HCT116 (cell line): ENCODE results near the gene LCN15. TPM values are rescaled to one million over a fixed set of nuclear protein-coding genes. Genes with fewer than 3 reads are reported as not detected.
A peak's percentile ranks its signal among the peaks of the same experiment; 100 is the strongest.

Experiments
- ATAC-seq: fragments of 200-7000 bp; cut with Tn5 transposase; 2 replicates; pipeline ENCODE4 v1.9.1; 2020; ENCODE audit warnings: mild to moderate bottlenecking, moderate library complexity
- BruUV-seq: library from RNA; stranded (reverse); fragments of 400-500 nt; replicated peaks from 2 replicates; lab custom pipeline; 2021; lab: Mats Ljungman, UMichigan
- CTCF ChIA-PET: fragments of 300-600 bp; sonication (Branson Sonifier 250); formaldehyde crosslinking; loops from one replicate; lab custom pipeline; 2021; ENCODE audit warnings: antibody characterized with exemption; lab: Charles Lee
- POLR2A ChIA-PET: fragments of 300-600, 350-600 bp; sonication (Branson Sonifier 250); formaldehyde crosslinking; loops from one replicate; lab custom pipeline; 2021; ENCODE audit warnings: antibody characterized with exemption; lab: Charles Lee
- RAD21 ChIA-PET, 2 experiments: fragments of 300-600 bp; sonication (Branson Sonifier 250); formaldehyde crosslinking; loops; one replicate each; lab custom pipeline; 2023; ENCODE audit warnings: low total read pairs in 2 of 2; ENCODE audit not compliant: uncharacterized antibody in 2 of 2, unreplicated experiment in 2 of 2, low non-redundant PET in 1 of 2; lab: Charles Lee
- DNase-seq: peaks from one replicate; pipeline ENCODE4 v3.0.0-alpha.2; 2010; ENCODE audit warnings: low read depth, low spot score
- H2AFZ ChIP-seq: fragments of 200-600 bp; shearing (Covaris generic), sonication (generic); 2 replicates; pipeline ENCODE4 v1.6.1; 2017; ENCODE audit warnings: low read depth, mixed run types, mixed read lengths, antibody characterized with exemption, low read length; ENCODE audit not compliant: poor library complexity, severe bottlenecking
- H3K27ac ChIP-seq: 2 replicates; pipeline ENCODE4 v1.5.1; 2012; ENCODE audit warnings: low read depth, low read length
- H3K27me3 ChIP-seq: fragments of 200-600 bp; sonication (generic); 2 replicates; pipeline ENCODE4 v1.6.1; 2016; ENCODE audit warnings: mixed run types, low read length, mixed read lengths; ENCODE audit not compliant: insufficient read depth
- H3K36me3 ChIP-seq, 2 experiments: fragments of 200-500 bp in 1 of 2; fragments of 200-600 bp in 1 of 2; sonication (Bioruptor generic) in 1 of 2; sonication (generic) in 1 of 2; 2 replicates each; pipeline versions ENCODE4 v1.5.1 to v1.6.1; 2014 to 2016; ENCODE audit warnings: low read length in 2 of 2, inconsistent platforms in 1 of 2, mixed read lengths in 1 of 2, mixed run types in 1 of 2; ENCODE audit not compliant: insufficient read depth in 2 of 2, control insufficient read depth in 1 of 2
- H3K4me1 ChIP-seq, 2 experiments: fragments of 200-600 bp in 1 of 2; sonication (generic) in 1 of 2; 2 replicates each; pipeline versions ENCODE4 v1.5.1 to v1.6.1; 2012 to 2017; ENCODE audit warnings: low read length in 2 of 2, inconsistent platforms in 1 of 2, mild to moderate bottlenecking in 1 of 2, mixed read lengths in 1 of 2, mixed run types in 1 of 2, moderate library complexity in 1 of 2; ENCODE audit not compliant: insufficient read depth in 2 of 2, control insufficient read depth in 1 of 2
- H3K4me2 ChIP-seq: fragments of 200-600 bp; sonication (generic); 2 replicates; pipeline ENCODE4 v1.6.1; 2017; ENCODE audit warnings: mixed run types, low read length, mixed read lengths
- H3K4me3 ChIP-seq, 2 experiments: fragments of 200-600 bp in 1 of 2; sonication (generic) in 1 of 2; replicated peaks in 1 of 2; 2 replicates each; pipeline ENCODE4 v1.5.1; 2011 to 2016; ENCODE audit warnings: low read length in 2 of 2, control low read depth in 1 of 2, low read depth in 1 of 2, mild to moderate bottlenecking in 1 of 2, mixed read lengths in 1 of 2, mixed run types in 1 of 2
- H3K79me2 ChIP-seq: fragments of 200-600 bp; sonication (generic); 2 replicates; pipeline ENCODE4 v1.6.1; 2017; ENCODE audit warnings: mild to moderate bottlenecking, mixed run types, low read length, moderate library complexity, mixed read lengths; ENCODE audit not compliant: insufficient read depth
- H3K9ac ChIP-seq: fragments of 200-600 bp; sonication (generic); 2 replicates; pipeline ENCODE4 v1.6.1; 2016; ENCODE audit warnings: low read length, mixed read lengths
- H3K9me2 ChIP-seq: fragments of 200-600 bp; sonication (generic), shearing (Covaris generic); 2 replicates; pipeline ENCODE4 v1.6.1; 2017; ENCODE audit warnings: mixed run types, mild to moderate bottlenecking, moderate library complexity; ENCODE audit not compliant: insufficient read depth
- H3K9me3 ChIP-seq, 2 experiments: fragments of 200-500 bp in 1 of 2; fragments of 200-600 bp in 1 of 2; sonication (Bioruptor generic) in 1 of 2; sonication (generic) in 1 of 2; 2 replicates each; pipeline ENCODE4 v1.6.1; 2014 to 2017; ENCODE audit warnings: low read length in 2 of 2, mixed read lengths in 2 of 2, inconsistent platforms in 1 of 2, low read depth in 1 of 2, mild to moderate bottlenecking in 1 of 2, mixed run types in 1 of 2, moderate library complexity in 1 of 2; ENCODE audit not compliant: control insufficient read depth in 1 of 2, insufficient read depth in 1 of 2
- H4K20me1 ChIP-seq: fragments of 200-600 bp; sonication (generic), shearing (Covaris generic); 2 replicates; pipeline ENCODE4 v1.6.1; 2017; ENCODE audit warnings: mixed run types, mild to moderate bottlenecking, moderate library complexity; ENCODE audit not compliant: insufficient read depth
- CBX3 ChIP-seq: IDR thresholded peaks from 2 replicates; pipeline ENCODE4 v1.6.1; 2012; ENCODE audit warnings: low read depth
- EGR1 ChIP-seq: IDR thresholded peaks from 2 replicates; pipeline ENCODE4 v1.6.1; 2012; ENCODE audit warnings: low read depth
- ELF1 ChIP-seq: IDR thresholded peaks from 2 replicates; pipeline ENCODE4 v1.6.1; 2012; ENCODE audit warnings: low read depth, borderline replicate concordance
- EZH2phosphoT487 ChIP-seq: fragments of 200-600 bp; IDR thresholded peaks from 2 replicates; pipeline ENCODE4 v1.6.1; 2018; ENCODE audit warnings: antibody characterized with exemption, borderline replicate concordance
- FOSL1 ChIP-seq: IDR thresholded peaks from 2 replicates; pipeline ENCODE4 v1.6.1; 2012; ENCODE audit warnings: low read depth
- POLR2A ChIP-seq: IDR thresholded peaks from 2 replicates; pipeline ENCODE4 v1.7.0; 2011; ENCODE audit warnings: borderline replicate concordance; ENCODE audit not compliant: insufficient read depth, insufficient read length; ENCODE audit errors: extremely low read depth
- POLR2AphosphoS5 ChIP-seq: IDR thresholded peaks from 2 replicates; pipeline ENCODE4 v1.6.1; 2011; ENCODE audit warnings: mild to moderate bottlenecking, low read depth, low read length, moderate library complexity
- SRF ChIP-seq: IDR thresholded peaks from 2 replicates; pipeline ENCODE4 v1.6.1; 2012; ENCODE audit warnings: low read depth
- TCF7L2 ChIP-seq: IDR thresholded peaks from 2 replicates; pipeline ENCODE4 v1.7.0; 2011; ENCODE audit warnings: borderline replicate concordance, inconsistent platforms; ENCODE audit not compliant: insufficient read depth, insufficient read length; ENCODE audit errors: extremely low read depth
- YY1 ChIP-seq: IDR thresholded peaks from 2 replicates; pipeline ENCODE4 v1.6.1; 2011; ENCODE audit warnings: low read length, low read depth, moderate library complexity, mild to moderate bottlenecking; ENCODE audit not compliant: insufficient replicate concordance; ENCODE audit errors: extremely low read depth
- ZFX ChIP-seq: fragments of 450-650 bp; IDR thresholded peaks from 2 replicates; pipeline ENCODE4 v1.6.1; 2017
- ZNF274 ChIP-seq: fragments of 200-500 bp; sonication (Bioruptor generic); IDR thresholded peaks from 2 replicates; pipeline ENCODE4 v1.6.1; 2014; ENCODE audit warnings: mild to moderate bottlenecking, low read depth, low read length, inconsistent platforms
- intact Hi-C: fragments of 100-400 bp; cut with micrococcal nuclease; formaldehyde crosslinking; loops from 2 replicates; pipeline ENCODE4 v1.10.0; 2022
- total RNA-seq: library from RNA; stranded (reverse); gene quantifications from one replicate; pipeline ENCODE4 v1.2.1, GENCODE V29; 2021; ENCODE audit not compliant: unreplicated experiment
- TF ChIP-seq, protein P1 (sequence below), 3 experiments: fragments of 200-600 bp in 1 of 3; sonication (generic) in 1 of 3; IDR thresholded peaks in 2 of 3; conservative IDR thresholded peaks in 1 of 3; 2 replicates each; pipeline ENCODE4 v1.5.1; 2012 to 2017; ENCODE audit warnings: low read depth in 2 of 3, low read length in 2 of 3, antibody characterized with exemption in 1 of 3, borderline replicate concordance in 1 of 3, control low read depth in 1 of 3, mild to moderate bottlenecking in 1 of 3, mixed read lengths in 1 of 3, mixed run types in 1 of 3, moderate library complexity in 1 of 3; ENCODE audit not compliant: insufficient read depth in 1 of 3
- TF ChIP-seq, protein P2 (sequence below): IDR thresholded peaks from 2 replicates; pipeline ENCODE4 v1.6.1; 2012

The LCN15 gene
- total RNA-seq, 1 experiment from 2014 or later: 0.76 TPM

DNA sequence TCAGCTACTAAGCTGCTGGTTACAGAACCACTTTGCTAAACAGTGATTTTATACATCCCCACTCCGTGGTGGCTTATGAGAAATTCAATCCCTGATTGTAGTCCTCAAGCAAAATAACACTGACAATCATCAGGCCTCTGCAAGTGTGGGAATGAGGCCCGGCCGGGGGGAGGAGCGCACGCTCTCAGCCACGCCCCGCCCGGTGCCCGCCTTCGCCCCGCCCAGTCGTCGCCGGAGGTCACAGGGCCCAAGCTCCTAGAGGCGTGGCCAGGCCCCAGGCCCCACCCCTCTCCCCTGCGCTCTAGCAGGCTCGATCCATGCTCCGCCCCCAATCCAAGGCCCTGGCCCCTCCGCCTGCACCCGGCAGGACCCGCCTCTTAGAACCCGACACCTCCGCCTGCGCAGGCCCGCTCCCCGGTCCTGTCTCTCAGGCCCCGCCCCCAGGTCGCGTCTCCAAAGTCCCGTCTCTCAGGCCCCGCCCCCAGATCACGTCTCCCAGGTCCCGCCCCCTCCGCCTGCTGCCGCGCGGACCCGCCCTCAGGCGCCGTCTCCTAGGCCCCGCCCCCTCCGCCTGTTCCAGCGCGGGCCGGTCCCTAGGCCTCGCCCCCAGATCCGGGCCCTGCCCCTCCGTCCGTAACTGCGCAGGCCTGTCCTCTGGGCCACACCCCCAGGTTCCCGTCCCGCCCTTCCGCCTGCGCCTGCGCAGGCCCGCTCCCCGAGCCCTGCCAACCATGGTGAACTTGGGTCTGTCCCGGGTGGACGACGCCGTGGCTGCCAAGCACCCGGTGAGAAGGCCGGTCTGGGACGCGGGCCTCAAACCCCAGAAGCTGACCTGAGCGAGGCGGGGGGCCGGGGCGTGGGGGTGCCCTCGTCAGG is 26.6 kb upstream of the LCN15 start, which contains the start of gene TMEM141:
TMEM141 (plus strand) TSS at position 705 of the 876 bp plus-strand sequence; CDS start at position 732, 27 bp downstream.
- no peaks in the 10 kb centered on the region; a peak in 1 of 4 replicates for H3K36me3 ChIP-seq
- ATAC-seq (peak; percentile 88), DNase-seq (peak; percentile 98)
- no peaks in the 10 kb centered on the region for H3K27me3 ChIP-seq
- no peaks in the 10 kb centered on the region for H4K20me1 ChIP-seq
- H3K4me2 ChIP-seq: peak within 1 kb of the TSS; percentile 94
- ChIA-PET RAD21 (no interaction called here), POLR2A (interaction anchor here (1.0 kb wide), 1 partner anchor 10 kb away, joined by 5 read pairs; no protein-coding TSS in a partner anchor)
- intact Hi-C loops: loop anchor here (2.0 kb wide), 1 partner anchor 58 kb away; the partner anchor contains the start of gene PHPT1
- peak within 1 kb of the TSS; percentile 30 for H2AFZ ChIP-seq
- peak within 1 kb of the TSS; percentile 98 for H3K9ac ChIP-seq
- H3K9me3 ChIP-seq: no peaks in the 10 kb centered on the region
- peak within 1 kb of the TSS; percentile 83 to 84 for H3K4me3 ChIP-seq
- no peaks in the 10 kb centered on the region for H3K9me2 ChIP-seq
- no TSS peak for BruUV-seq
- TF ChIP-seq ELF1: no peak
- TF ChIP-seq POLR2A: peak; percentile 46
- no peak for TF ChIP-seq ZNF274
- TF ChIP-seq SRF: no peak
- no peak for TF ChIP-seq EGR1
- no peak for TF ChIP-seq TCF7L2
- TF ChIP-seq CBX3: no peak
- no peak for TF ChIP-seq FOSL1
- TF ChIP-seq POLR2AphosphoS5: peak; percentile 88
- no peak for TF ChIP-seq ZFX
- TF ChIP-seq, protein P1, sequence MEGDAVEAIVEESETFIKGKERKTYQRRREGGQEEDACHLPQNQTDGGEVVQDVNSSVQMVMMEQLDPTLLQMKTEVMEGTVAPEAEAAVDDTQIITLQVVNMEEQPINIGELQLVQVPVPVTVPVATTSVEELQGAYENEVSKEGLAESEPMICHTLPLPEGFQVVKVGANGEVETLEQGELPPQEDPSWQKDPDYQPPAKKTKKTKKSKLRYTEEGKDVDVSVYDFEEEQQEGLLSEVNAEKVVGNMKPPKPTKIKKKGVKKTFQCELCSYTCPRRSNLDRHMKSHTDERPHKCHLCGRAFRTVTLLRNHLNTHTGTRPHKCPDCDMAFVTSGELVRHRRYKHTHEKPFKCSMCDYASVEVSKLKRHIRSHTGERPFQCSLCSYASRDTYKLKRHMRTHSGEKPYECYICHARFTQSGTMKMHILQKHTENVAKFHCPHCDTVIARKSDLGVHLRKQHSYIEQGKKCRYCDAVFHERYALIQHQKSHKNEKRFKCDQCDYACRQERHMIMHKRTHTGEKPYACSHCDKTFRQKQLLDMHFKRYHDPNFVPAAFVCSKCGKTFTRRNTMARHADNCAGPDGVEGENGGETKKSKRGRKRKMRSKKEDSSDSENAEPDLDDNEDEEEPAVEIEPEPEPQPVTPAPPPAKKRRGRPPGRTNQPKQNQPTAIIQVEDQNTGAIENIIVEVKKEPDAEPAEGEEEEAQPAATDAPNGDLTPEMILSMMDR (IDR thresholded peaks at IDR 0.05 in 2 of 3, conservative IDR thresholded peaks at IDR 0.05 in 1 of 3; ENCODE audit: borderline replicate concordance in 1 of 3, insufficient read depth in 1 of 3, low read depth in 2 of 3, low read length in 2 of 3): no peak
- peak; percentile 68 for TF ChIP-seq YY1
- TF ChIP-seq, protein P2, sequence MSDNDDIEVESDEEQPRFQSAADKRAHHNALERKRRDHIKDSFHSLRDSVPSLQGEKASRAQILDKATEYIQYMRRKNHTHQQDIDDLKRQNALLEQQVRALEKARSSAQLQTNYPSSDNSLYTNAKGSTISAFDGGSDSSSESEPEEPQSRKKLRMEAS: no peak
- TF ChIP-seq EZH2phosphoT487: no peak
- TF ChIP-seq, all 23 proteins: peak for 3
- CTCF ChIA-PET: interaction anchor here (0.6 to 1.2 kb wide), 10 partner anchors 9 to 256 kb away, joined by 3 to 13 read pairs (median 4); partner anchors contain the start of gene AJM1
- peaks cover 14 to 40% of the 10 kb centered on the region in 2 experiments; a peak in 3 of 4 replicates for H3K4me1 ChIP-seq
- H3K27ac ChIP-seq: peak within 1 kb of the TSS; percentile 79
- H3K79me2 ChIP-seq: peaks cover 12% of the 10 kb centered on the region; the same call in 1 of the 2 replicates
